GM12878 (cell line): ENCODE measurements around the gene DCAF4L1.

Source experiments
- BRCA1 ChIP-seq: IDR thresholded peaks from 2 replicates; pipeline ENCODE4 v1.6.1; 2011; ENCODE audit warnings: low read depth, low read length, improper control_type of control experiment
- EP300 ChIP-seq, 2 experiments: fragments of 150-350 bp in 1 of 2; IDR thresholded peaks; 2 replicates each; pipeline ENCODE4 v1.6.1; 2011 to 2012; ENCODE audit warnings: low read depth in 2 of 2, low read length in 2 of 2, borderline replicate concordance in 1 of 2, improper control_type of control experiment in 1 of 2, inconsistent platforms in 1 of 2; ENCODE audit not compliant: control insufficient read depth in 1 of 2
- KDM1A ChIP-seq: fragments of 200-600 bp; sonication (generic); IDR thresholded peaks from 2 replicates; pipeline ENCODE4 v1.6.1; 2016; ENCODE audit warnings: borderline replicate concordance
- MXI1 ChIP-seq: fragments of 150-350 bp; IDR thresholded peaks from 2 replicates; pipeline ENCODE4 v1.6.1; 2011; ENCODE audit warnings: low read depth, mild to moderate bottlenecking, inconsistent platforms, low read length, improper control_type of control experiment
- POLR2AphosphoS5 ChIP-seq: IDR thresholded peaks from 2 replicates; pipeline ENCODE4 v1.6.1; 2011; ENCODE audit warnings: mild to moderate bottlenecking, low read length, inconsistent platforms
- RAD21 ChIP-seq: IDR thresholded peaks from 2 replicates; pipeline ENCODE4 v1.6.1; 2011; ENCODE audit warnings: mild to moderate bottlenecking, low read depth, low read length, moderate library complexity; ENCODE audit not compliant: insufficient read depth
- ZNF217 ChIP-seq: fragments of 450-650 bp; IDR thresholded peaks from 2 replicates; pipeline ENCODE4 v1.6.1; 2017; ENCODE audit warnings: antibody characterized with exemption, mild to moderate bottlenecking
- TF ChIP-seq, protein P1 (sequence below), 3 experiments: IDR thresholded peaks in 2 of 3; conservative IDR thresholded peaks in 1 of 3; 2 replicates each; pipeline ENCODE4 v1.5.1; 2011; ENCODE audit warnings: low read depth in 3 of 3, low read length in 3 of 3, mild to moderate bottlenecking in 3 of 3, control low read depth in 2 of 3, moderate library complexity in 2 of 3, inconsistent platforms in 1 of 3, mixed read lengths in 1 of 3; ENCODE audit not compliant: control insufficient read depth in 2 of 3, insufficient read depth in 1 of 3; ENCODE audit errors: extremely low read depth in 1 of 3
- TF ChIP-seq, protein P2 (sequence below): IDR thresholded peaks from 2 replicates; pipeline ENCODE4 v1.6.1; 2011; ENCODE audit warnings: low read depth, mild to moderate bottlenecking, low read length, moderate library complexity, borderline replicate concordance; ENCODE audit errors: extremely low read depth
- TF ChIP-seq, protein P3 (sequence below): IDR thresholded peaks from 2 replicates; pipeline ENCODE4 v1.6.1; 2012; ENCODE audit warnings: low read depth, low read length, improper control_type of control experiment

DNA sequence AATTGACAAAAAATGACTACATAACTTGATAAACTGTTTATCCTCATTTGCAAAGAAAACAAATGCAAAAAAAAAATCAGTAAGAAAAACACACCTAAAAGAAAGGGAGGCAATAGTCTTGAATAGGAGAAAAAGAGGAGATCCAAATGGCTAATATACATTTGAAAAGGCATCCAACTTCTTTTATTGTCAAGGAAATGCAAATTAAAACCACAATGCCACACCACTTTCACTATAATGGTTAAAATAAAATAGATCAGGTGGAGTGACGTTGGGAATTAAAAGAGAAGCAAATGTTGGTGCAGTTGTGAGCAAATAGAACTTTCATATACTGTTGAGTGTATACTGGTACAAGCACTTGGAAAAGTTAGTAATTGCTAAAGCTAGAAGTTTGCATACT lies 3.6 kb downstream of the DCAF4L1 start:
- TF ChIP-seq POLR2AphosphoS5 (no peak), BRCA1 (no peak), KDM1A (no peak), ZNF217 (no peak), EP300 (IDR thresholded peaks at IDR 0.05; ENCODE audit: borderline replicate concordance in 1 of 2, control insufficient read depth in 1 of 2, low read depth in 2 of 2, low read length in 2 of 2) (no peak), MXI1 (no peak), RAD21 (no peak)
- TF ChIP-seq, protein P1, sequence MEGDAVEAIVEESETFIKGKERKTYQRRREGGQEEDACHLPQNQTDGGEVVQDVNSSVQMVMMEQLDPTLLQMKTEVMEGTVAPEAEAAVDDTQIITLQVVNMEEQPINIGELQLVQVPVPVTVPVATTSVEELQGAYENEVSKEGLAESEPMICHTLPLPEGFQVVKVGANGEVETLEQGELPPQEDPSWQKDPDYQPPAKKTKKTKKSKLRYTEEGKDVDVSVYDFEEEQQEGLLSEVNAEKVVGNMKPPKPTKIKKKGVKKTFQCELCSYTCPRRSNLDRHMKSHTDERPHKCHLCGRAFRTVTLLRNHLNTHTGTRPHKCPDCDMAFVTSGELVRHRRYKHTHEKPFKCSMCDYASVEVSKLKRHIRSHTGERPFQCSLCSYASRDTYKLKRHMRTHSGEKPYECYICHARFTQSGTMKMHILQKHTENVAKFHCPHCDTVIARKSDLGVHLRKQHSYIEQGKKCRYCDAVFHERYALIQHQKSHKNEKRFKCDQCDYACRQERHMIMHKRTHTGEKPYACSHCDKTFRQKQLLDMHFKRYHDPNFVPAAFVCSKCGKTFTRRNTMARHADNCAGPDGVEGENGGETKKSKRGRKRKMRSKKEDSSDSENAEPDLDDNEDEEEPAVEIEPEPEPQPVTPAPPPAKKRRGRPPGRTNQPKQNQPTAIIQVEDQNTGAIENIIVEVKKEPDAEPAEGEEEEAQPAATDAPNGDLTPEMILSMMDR (IDR thresholded peaks at IDR 0.05 in 2 of 3, conservative IDR thresholded peaks at IDR 0.05 in 1 of 3; ENCODE audit: control insufficient read depth in 2 of 3, extremely low read depth in 1 of 3, insufficient read depth in 1 of 3, low read depth in 3 of 3, low read length in 3 of 3) = no peak
- TF ChIP-seq, protein P2, sequence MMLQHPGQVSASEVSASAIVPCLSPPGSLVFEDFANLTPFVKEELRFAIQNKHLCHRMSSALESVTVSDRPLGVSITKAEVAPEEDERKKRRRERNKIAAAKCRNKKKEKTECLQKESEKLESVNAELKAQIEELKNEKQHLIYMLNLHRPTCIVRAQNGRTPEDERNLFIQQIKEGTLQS = no peak
- TF ChIP-seq, protein P3, sequence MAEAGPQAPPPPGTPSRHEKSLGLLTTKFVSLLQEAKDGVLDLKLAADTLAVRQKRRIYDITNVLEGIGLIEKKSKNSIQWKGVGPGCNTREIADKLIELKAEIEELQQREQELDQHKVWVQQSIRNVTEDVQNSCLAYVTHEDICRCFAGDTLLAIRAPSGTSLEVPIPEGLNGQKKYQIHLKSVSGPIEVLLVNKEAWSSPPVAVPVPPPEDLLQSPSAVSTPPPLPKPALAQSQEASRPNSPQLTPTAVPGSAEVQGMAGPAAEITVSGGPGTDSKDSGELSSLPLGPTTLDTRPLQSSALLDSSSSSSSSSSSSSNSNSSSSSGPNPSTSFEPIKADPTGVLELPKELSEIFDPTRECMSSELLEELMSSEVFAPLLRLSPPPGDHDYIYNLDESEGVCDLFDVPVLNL = no peak
